HepG2 (cell line): Measurements from ENCODE around the gene PIGR. TPM values are rescaled to one million over a fixed set of nuclear protein-coding genes. Genes with fewer than 3 reads are reported as not detected.

ENCODE experiments used
- ATF4 ChIP-seq, 2 experiments: fragments of 450-650 bp in 1 of 2; sonication (generic) in 1 of 2; formaldehyde crosslinking; IDR thresholded peaks; 2 replicates each; pipeline versions ENCODE4 v1.5.0 to v1.8.0; 2020 to 2022; ENCODE audit warnings: mild to moderate bottlenecking in 1 of 2, missing genetic modification reagents in 1 of 2
- CBX1 ChIP-seq: IDR thresholded peaks from one replicate; pipeline ENCODE4 v1.6.1; 2016; ENCODE audit warnings: antibody characterized with exemption, low read depth
- CBX2 ChIP-seq, 2 experiments: fragments of 200-600 bp in 1 of 2; sonication (generic); formaldehyde crosslinking in 1 of 2; IDR thresholded peaks; 2 replicates each; pipeline versions ENCODE4 v1.7.0 to v1.8.1; 2018 to 2022; ENCODE audit warnings: low read depth in 2 of 2, low read length in 1 of 2, mild to moderate bottlenecking in 1 of 2, missing genetic modification reagents in 1 of 2
- DNMT1 ChIP-seq: sonication (generic); formaldehyde crosslinking; IDR thresholded peaks from 2 replicates; pipeline ENCODE4 v1.5.1; 2020; ENCODE audit warnings: mild to moderate bottlenecking, missing genetic modification reagents
- DRAP1 ChIP-seq: IDR thresholded peaks from 2 replicates; pipeline ENCODE4 v1.6.1; 2016; ENCODE audit warnings: missing genetic modification reagents, missing compliant biosample characterization
- GATA4 ChIP-seq: sonication (generic); IDR thresholded peaks from 2 replicates; pipeline ENCODE4 v1.6.1; 2016; ENCODE audit warnings: antibody characterized with exemption, low read depth, borderline replicate concordance
- KMT2A ChIP-seq: sonication (generic); formaldehyde crosslinking; IDR thresholded peaks from 2 replicates; pipeline ENCODE4 v1.4.0; 2020; ENCODE audit warnings: missing genetic modification reagents
- MBD4 ChIP-seq: IDR thresholded peaks from 2 replicates; pipeline ENCODE4 v1.6.1; 2012; ENCODE audit warnings: low read length, inconsistent platforms, borderline replicate concordance
- NCOR1 ChIP-seq: fragments of 200-600 bp; sonication (generic); IDR thresholded peaks from 2 replicates; pipeline ENCODE4 v1.7.0; 2017; ENCODE audit warnings: antibody characterized with exemption, low read length, borderline replicate concordance
- POGZ ChIP-seq: sonication (generic); formaldehyde crosslinking; IDR thresholded peaks from 2 replicates; pipeline ENCODE4 v1.4.0; 2020; ENCODE audit warnings: mild to moderate bottlenecking, missing genetic modification reagents
- RELA ChIP-seq: sonication (generic); formaldehyde crosslinking; IDR thresholded peaks from 2 replicates; pipeline ENCODE4 v1.4.0; 2020; ENCODE audit warnings: missing genetic modification reagents
- TOE1 ChIP-seq: sonication (generic); formaldehyde crosslinking; IDR thresholded peaks from 2 replicates; pipeline ENCODE4 v1.4.0; 2020; ENCODE audit warnings: mild to moderate bottlenecking, missing genetic modification reagents
- ZBTB4 ChIP-seq: sonication (generic); formaldehyde crosslinking; IDR thresholded peaks from 2 replicates; pipeline ENCODE4 v1.4.0; 2020; ENCODE audit warnings: missing genetic modification reagents, mild to moderate bottlenecking, borderline replicate concordance
- ZNF121 ChIP-seq: sonication (generic); formaldehyde crosslinking; IDR thresholded peaks from 2 replicates; pipeline ENCODE4 v1.5.0; 2020; ENCODE audit warnings: mild to moderate bottlenecking, missing genetic modification reagents
- ZNF264 ChIP-seq: sonication (generic); formaldehyde crosslinking; IDR thresholded peaks from 2 replicates; pipeline ENCODE4 v1.4.0; 2020; ENCODE audit warnings: missing genetic modification reagents
- ZNF652 ChIP-seq: IDR thresholded peaks from 2 replicates; pipeline ENCODE4 v1.6.1; 2016; ENCODE audit warnings: low read depth, borderline replicate concordance
- ZXDC ChIP-seq: sonication (generic); formaldehyde crosslinking; IDR thresholded peaks from 2 replicates; pipeline ENCODE4 v1.5.0; 2020; ENCODE audit warnings: mild to moderate bottlenecking, missing genetic modification reagents
- polyA plus RNA-seq, 8 experiments: library from polyadenylated mRNA; depleted of rRNA in 3 of 8; stranded (reverse) in 7 of 8; unstranded in 1 of 8; fragments of >200 nt; fragmentation: Illumina TruSeq in 4 of 8; extraction: Trizol in 4 of 8; gene quantifications; 2 replicates each; pipeline versions ENCODE4 v1.2.1 to v1.2.3, GENCODE V29; 2011 to 2016; ENCODE audit warnings: low read depth in 4 of 8, missing spikeins in 1 of 8, mixed read lengths in 1 of 8; ENCODE audit not compliant: insufficient read depth in 1 of 8
- total RNA-seq, 5 experiments: library from RNA; depleted of rRNA; stranded (reverse); fragments of >200 nt; fragmentation: Illumina TruSeq; extraction: Trizol; gene quantifications; 2 replicates each; pipeline ENCODE4 v1.2.3, GENCODE V29; 2016; ENCODE audit warnings: low read depth in 1 of 5
- TF ChIP-seq, protein P1 (sequence below): IDR thresholded peaks from 2 replicates; pipeline ENCODE4 v1.6.1; 2016; ENCODE audit warnings: low read depth, control low read depth
- TF ChIP-seq, protein P2 (sequence below): sonication (generic); formaldehyde crosslinking; IDR thresholded peaks from 2 replicates; pipeline ENCODE4 v1.8.1; 2023; ENCODE audit warnings: mild to moderate bottlenecking, moderate library complexity, missing genetic modification reagents

Gene PIGR
- total and polyA plus RNA-seq, 2 of the 13 experiments (the other 11 are each of a cell fraction or from before 2014, with no cell fraction given): not detected

GRCh38 chr1:206951318-206952100 is 5.2 kb upstream of the PIGR start (continued):
- TF ChIP-seq, protein P1, sequence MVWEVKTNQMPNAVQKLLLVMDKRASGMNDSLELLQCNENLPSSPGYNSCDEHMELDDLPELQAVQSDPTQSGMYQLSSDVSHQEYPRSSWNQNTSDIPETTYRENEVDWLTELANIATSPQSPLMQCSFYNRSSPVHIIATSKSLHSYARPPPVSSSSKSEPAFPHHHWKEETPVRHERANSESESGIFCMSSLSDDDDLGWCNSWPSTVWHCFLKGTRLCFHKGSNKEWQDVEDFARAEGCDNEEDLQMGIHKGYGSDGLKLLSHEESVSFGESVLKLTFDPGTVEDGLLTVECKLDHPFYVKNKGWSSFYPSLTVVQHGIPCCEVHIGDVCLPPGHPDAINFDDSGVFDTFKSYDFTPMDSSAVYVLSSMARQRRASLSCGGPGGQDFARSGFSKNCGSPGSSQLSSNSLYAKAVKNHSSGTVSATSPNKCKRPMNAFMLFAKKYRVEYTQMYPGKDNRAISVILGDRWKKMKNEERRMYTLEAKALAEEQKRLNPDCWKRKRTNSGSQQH (CRISPR knock-in tag): 0 out of 2 replicates have a peak, but pooled peaks have one; percentile 22
- TF ChIP-seq ATF4 (CRISPR knock-in tag; IDR thresholded peaks at IDR 0.05) (no peak), POGZ (CRISPR knock-in tag) (peak; percentile 43), ZBTB4 (CRISPR knock-in tag) (no peak), MBD4 (no peak), CBX2 (IDR thresholded peaks at IDR 0.05; ENCODE audit: low read depth, low read length) (no peak), CBX2 (CRISPR knock-in tag; IDR thresholded peaks at IDR 0.05; ENCODE audit: low read depth) (no peak), NCOR1 (no peak), RELA (no peak), DRAP1 (CRISPR knock-in tag) (peak; percentile 37; the same call in 1 of the 2 replicates), ZXDC (CRISPR knock-in tag) (no peak), CBX1 (no peak), ZNF264 (CRISPR knock-in tag) (0 out of 2 replicates have a peak, but pooled peaks have one; percentile 19), ZNF121 (no peak), KMT2A (peak; percentile 17; the same call in 1 of the 2 replicates), GATA4 (0 out of 2 replicates have a peak, but pooled peaks have one; percentile 34), DNMT1 (CRISPR knock-in tag) (no peak), TOE1 (CRISPR knock-in tag) (no peak), ZNF652 (CRISPR knock-in tag) (peak; percentile 83)
- TF ChIP-seq, protein P2, sequence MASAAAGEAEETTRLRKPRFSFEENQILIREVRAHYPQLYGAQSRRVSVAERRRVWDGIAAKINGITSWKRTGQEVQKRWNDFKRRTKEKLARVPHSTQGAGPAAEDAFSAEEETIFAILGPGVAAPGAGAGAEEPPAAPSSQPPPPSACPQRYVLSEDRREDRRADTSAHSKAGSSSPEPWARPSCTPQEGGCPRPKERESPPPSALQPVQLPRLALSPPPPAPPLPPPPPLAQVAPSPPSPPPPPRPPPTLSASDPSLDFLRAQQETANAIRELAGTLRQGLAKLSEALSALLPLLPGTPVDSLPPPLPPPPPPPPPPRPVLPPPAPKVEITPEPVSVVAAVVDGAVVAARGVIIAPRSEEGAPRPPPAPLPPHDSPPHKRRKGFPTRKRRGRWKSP: 0 out of 2 replicates have a peak, but pooled peaks have one; percentile 41
